Astrocyte (in vitro differentiated cells and primary cell): ENCODE results near the gene ERFL.

Experiments used
- EZH2 ChIP-seq: IDR thresholded peaks from 2 replicates; pipeline ENCODE4 v1.6.1; 2012; ENCODE audit warnings: mild to moderate bottlenecking, low read length, inconsistent platforms; ENCODE audit not compliant: insufficient read depth
- TF ChIP-seq, protein P1 (sequence below): IDR thresholded peaks from 2 replicates; pipeline ENCODE4 v1.5.1; 2011; ENCODE audit warnings: low read depth, mild to moderate bottlenecking, inconsistent platforms, low read length, moderate library complexity; ENCODE audit not compliant: insufficient read depth

DNA sequence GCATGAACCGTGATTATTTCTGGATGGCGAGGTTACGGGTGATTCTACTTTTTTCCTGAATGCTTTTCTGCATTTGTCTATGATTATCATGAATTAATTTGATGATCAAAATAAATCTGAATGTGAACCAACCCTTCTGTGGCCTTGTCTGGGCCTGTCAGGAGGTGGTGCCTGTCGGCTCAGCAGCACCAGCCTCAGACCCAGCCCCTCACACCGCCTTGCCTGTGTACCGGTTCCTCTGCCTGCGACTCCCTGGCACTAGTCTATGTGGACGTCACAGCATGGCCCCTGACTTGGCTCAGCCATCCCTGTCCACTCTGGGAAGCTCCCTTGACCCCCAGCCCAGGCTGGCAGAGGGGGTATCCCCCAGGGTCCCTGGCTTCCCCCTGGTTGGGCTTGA is 46.4 kb upstream of the ERFL start:
- TF ChIP-seq, protein P1, sequence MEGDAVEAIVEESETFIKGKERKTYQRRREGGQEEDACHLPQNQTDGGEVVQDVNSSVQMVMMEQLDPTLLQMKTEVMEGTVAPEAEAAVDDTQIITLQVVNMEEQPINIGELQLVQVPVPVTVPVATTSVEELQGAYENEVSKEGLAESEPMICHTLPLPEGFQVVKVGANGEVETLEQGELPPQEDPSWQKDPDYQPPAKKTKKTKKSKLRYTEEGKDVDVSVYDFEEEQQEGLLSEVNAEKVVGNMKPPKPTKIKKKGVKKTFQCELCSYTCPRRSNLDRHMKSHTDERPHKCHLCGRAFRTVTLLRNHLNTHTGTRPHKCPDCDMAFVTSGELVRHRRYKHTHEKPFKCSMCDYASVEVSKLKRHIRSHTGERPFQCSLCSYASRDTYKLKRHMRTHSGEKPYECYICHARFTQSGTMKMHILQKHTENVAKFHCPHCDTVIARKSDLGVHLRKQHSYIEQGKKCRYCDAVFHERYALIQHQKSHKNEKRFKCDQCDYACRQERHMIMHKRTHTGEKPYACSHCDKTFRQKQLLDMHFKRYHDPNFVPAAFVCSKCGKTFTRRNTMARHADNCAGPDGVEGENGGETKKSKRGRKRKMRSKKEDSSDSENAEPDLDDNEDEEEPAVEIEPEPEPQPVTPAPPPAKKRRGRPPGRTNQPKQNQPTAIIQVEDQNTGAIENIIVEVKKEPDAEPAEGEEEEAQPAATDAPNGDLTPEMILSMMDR, result no peak
- TF ChIP-seq EZH2, result no peak
